HepG2 (cell line): ENCODE measurements around the gene ADAMTS16. TPM values are rescaled to one million over a fixed set of nuclear protein-coding genes. Genes with fewer than 3 reads are reported as not detected.

Experiments
- ATAC-seq: fragments of 200-7000 bp; cut with Tn5 transposase; 3 replicates; pipeline ENCODE4 v1.9.1; 2020; ENCODE audit warnings: mild to moderate bottlenecking, moderate library complexity
- BruUV-seq: library from RNA; stranded (reverse); fragments of 400-500 nt; replicated peaks from 2 replicates; lab custom pipeline; 2021; lab: Mats Ljungman, UMichigan
- CTCF ChIA-PET: fragments of 300-600 bp; formaldehyde crosslinking; extraction: SDS; loops from one replicate; lab custom pipeline; 2021; ENCODE audit warnings: low total read pairs, inconsistent platforms, low intra/inter-chr PET ratio; lab: Yijun Ruan, JAX
- POLR2A ChIA-PET: fragments of 350-600 bp; sonication (Branson Sonifier 250); formaldehyde crosslinking; loops from one replicate; lab custom pipeline; 2020; ENCODE audit warnings: antibody characterized with exemption, inconsistent platforms; lab: Yijun Ruan, JAX
- DNase-seq: peaks from one replicate; pipeline ENCODE4 v3.0.0-alpha.2; 2015; ENCODE audit warnings: low spot score
- FAIRE-seq: peaks from 3 replicates; lab custom pipeline; 2011; peaks lifted over from hg19 to GRCh38; lab: Jason Lieb, UNC
- H2AFZ ChIP-seq: one replicate; pipeline ENCODE4 v1.6.1; 2011; ENCODE audit warnings: low read length, inconsistent platforms
- H3K27ac ChIP-seq: fragments of 300-600 bp; 3 replicates; pipeline ENCODE4 v1.8.0; 2011; ENCODE audit warnings: mixed run types, mild to moderate bottlenecking, mixed read lengths, low read length, inconsistent platforms; ENCODE audit not compliant: insufficient read depth; ENCODE audit errors: extremely low read length
- H3K27me3 ChIP-seq, 2 experiments: fragments of 200-600 bp in 1 of 2; 2 replicates in 1 of 2; 3 replicates in 1 of 2; pipeline versions ENCODE4 v1.6.0 to v1.8.0; 2011; ENCODE audit warnings: low read length in 2 of 2, mild to moderate bottlenecking in 2 of 2, moderate library complexity in 2 of 2, inconsistent platforms in 1 of 2; ENCODE audit not compliant: insufficient read depth in 2 of 2, control insufficient read depth in 1 of 2
- H3K36me3 ChIP-seq, 2 experiments: fragments of 200-600 bp in 1 of 2; replicated peaks in 1 of 2; 2 replicates in 1 of 2; 3 replicates in 1 of 2; pipeline versions ENCODE4 v1.5.1 to v1.8.0; 2011; ENCODE audit warnings: low read length in 2 of 2, inconsistent platforms in 1 of 2; ENCODE audit not compliant: insufficient read depth in 2 of 2, control insufficient read depth in 1 of 2
- H3K4me1 ChIP-seq: 2 replicates; pipeline ENCODE4 v1.5.1; 2012; ENCODE audit warnings: low read length, inconsistent platforms; ENCODE audit not compliant: insufficient read depth
- H3K4me2 ChIP-seq: 2 replicates; pipeline ENCODE4 v1.6.0; 2011; ENCODE audit warnings: low read depth, low read length, inconsistent platforms
- H3K4me3 ChIP-seq, 3 experiments: fragments of 200-600 bp in 1 of 3; sonication (generic), shearing (Covaris generic) in 1 of 3; replicated peaks in 1 of 3; 2 replicates each; pipeline ENCODE4 v1.5.1; 2011 to 2016; ENCODE audit warnings: low read length in 3 of 3, inconsistent platforms in 2 of 3, low read depth in 2 of 3, mild to moderate bottlenecking in 2 of 3, control low read depth in 1 of 3, mixed read lengths in 1 of 3; ENCODE audit not compliant: insufficient read depth in 1 of 3
- H3K79me2 ChIP-seq: one replicate; pipeline ENCODE4 v1.6.1; 2011; ENCODE audit warnings: low read length, inconsistent platforms; ENCODE audit not compliant: insufficient read depth
- H3K9ac ChIP-seq: 2 replicates; pipeline ENCODE4 v1.6.0; 2011; ENCODE audit warnings: mild to moderate bottlenecking, low read depth, low read length, inconsistent platforms; ENCODE audit not compliant: insufficient read depth
- H3K9me3 ChIP-seq: 2 replicates; pipeline ENCODE4 v1.5.1; 2012; ENCODE audit warnings: mild to moderate bottlenecking, low read length
- H4K20me1 ChIP-seq: 2 replicates; pipeline ENCODE4 v1.6.0; 2011; ENCODE audit warnings: inconsistent platforms, mild to moderate bottlenecking, low read length, moderate library complexity; ENCODE audit not compliant: insufficient read depth
- ARID2 ChIP-seq: sonication (generic); formaldehyde crosslinking; IDR thresholded peaks from 2 replicates; pipeline ENCODE4 v1.8.1; 2022; ENCODE audit warnings: mild to moderate bottlenecking, missing genetic modification reagents, borderline replicate concordance
- KDM5B ChIP-seq: sonication (generic); formaldehyde crosslinking; IDR thresholded peaks from 2 replicates; pipeline ENCODE4 v1.4.0; 2020; ENCODE audit warnings: missing genetic modification reagents, mild to moderate bottlenecking, borderline replicate concordance
- MXD1 ChIP-seq: sonication (generic); formaldehyde crosslinking; IDR thresholded peaks from 2 replicates; pipeline ENCODE4 v1.4.0; 2020; ENCODE audit warnings: mild to moderate bottlenecking, missing genetic modification reagents
- NR2C2 ChIP-seq: sonication (generic); formaldehyde crosslinking; IDR thresholded peaks from 2 replicates; pipeline ENCODE4 v1.4.0; 2020; ENCODE audit warnings: missing genetic modification reagents, mild to moderate bottlenecking, moderate library complexity, borderline replicate concordance
- RCOR2 ChIP-seq: IDR thresholded peaks from 2 replicates; pipeline ENCODE4 v1.6.1; 2016; ENCODE audit warnings: missing biosample characterization, missing genetic modification reagents
- SOX13 ChIP-seq, 3 experiments: fragments of 450-650 bp in 1 of 3; sonication (generic) in 1 of 3; formaldehyde crosslinking in 1 of 3; IDR thresholded peaks in 2 of 3; conservative IDR thresholded peaks in 1 of 3; 2 replicates each; pipeline versions ENCODE4 v1.5.0 to v1.6.1; 2016 to 2020; ENCODE audit warnings: antibody characterized with exemption in 1 of 3, mild to moderate bottlenecking in 1 of 3, missing compliant biosample characterization in 1 of 3, missing genetic modification reagents in 1 of 3, moderate library complexity in 1 of 3
- ZIK1 ChIP-seq: sonication (generic); formaldehyde crosslinking; IDR thresholded peaks from 2 replicates; pipeline ENCODE4 v1.5.0; 2020; ENCODE audit warnings: mild to moderate bottlenecking, low read depth, missing genetic modification reagents, borderline replicate concordance
- ZNF17 ChIP-seq: sonication (generic); formaldehyde crosslinking; IDR thresholded peaks from 2 replicates; pipeline ENCODE4 v1.5.0; 2020; ENCODE audit warnings: mild to moderate bottlenecking, missing genetic modification reagents
- ZNF589 ChIP-seq: sonication (generic); formaldehyde crosslinking; conservative IDR thresholded peaks from 2 replicates; pipeline ENCODE4 v1.8.0; 2022; ENCODE audit warnings: mild to moderate bottlenecking, moderate library complexity, missing genetic modification reagents
- WGBS: methylation state at CpG from one replicate; pipeline ENCODE4 v1.1.6; 2017; ENCODE audit warnings: low lambda C conversion rate; 5-methylcytosine and 5-hydroxymethylcytosine counted together
- in situ Hi-C: cut with HindIII; loops from 2 replicates; pipeline ENCODE4 v1.10.0; 2017; ENCODE audit warnings: low pct_unique_long_range_greater_than_20kb; ENCODE audit not compliant: extremely low pct_ligation_motif_present
- intact Hi-C: fragments of 100-400 bp; cut with micrococcal nuclease; formaldehyde crosslinking; loops from one replicate; pipeline ENCODE4 v1.10.0; 2022; ENCODE audit not compliant: unreplicated experiment
- polyA plus RNA-seq, 8 experiments: library from polyadenylated mRNA; depleted of rRNA in 3 of 8; stranded (reverse) in 7 of 8; unstranded in 1 of 8; fragments of >200 nt; fragmentation: Illumina TruSeq in 4 of 8; extraction: Trizol in 4 of 8; gene quantifications; 2 replicates each; pipeline versions ENCODE4 v1.2.1 to v1.2.3, GENCODE V29; 2011 to 2016; ENCODE audit warnings: low read depth in 4 of 8, missing spikeins in 1 of 8, mixed read lengths in 1 of 8; ENCODE audit not compliant: insufficient read depth in 1 of 8
- total RNA-seq, 5 experiments: library from RNA; depleted of rRNA; stranded (reverse); fragments of >200 nt; fragmentation: Illumina TruSeq; extraction: Trizol; gene quantifications; 2 replicates each; pipeline ENCODE4 v1.2.3, GENCODE V29; 2016; ENCODE audit warnings: low read depth in 1 of 5

ADAMTS16 gene
- total and polyA plus RNA-seq, 2 of the 13 experiments (the other 11 are each of a cell fraction or from before 2014, with no cell fraction given): 0.02 to 0.03 TPM

GRCh38 chr5:5164163-5164562 is 24.0 kb downstream of the ADAMTS16 start:
- no peak overlapping the region for H3K9ac ChIP-seq
- 56% methylated on average over 5 of the region's 5 CpGs for WGBS
- no TSS peak for BruUV-seq
- H3K27me3 ChIP-seq: no peaks in the 10 kb centered on the region; a peak in 1 of 5 replicates
- H3K27ac ChIP-seq: no peak overlapping the region
- in situ Hi-C loops (no loop called here), intact Hi-C loops (no loop called here)
- no peak for ATAC-seq
- H4K20me1 ChIP-seq: no peaks in the 10 kb centered on the region
- TF ChIP-seq NR2C2: no peak
- no peak overlapping the region for H3K4me3 ChIP-seq
- POLR2A ChIA-PET: no interaction called here
- no peak for FAIRE-seq
- no peaks in the 10 kb centered on the region for H3K36me3 ChIP-seq
- DNase-seq: no peak
- H3K9me3 ChIP-seq: no peaks in the 10 kb centered on the region
- H3K79me2 ChIP-seq: no peaks in the 10 kb centered on the region
- no peaks in the 10 kb centered on the region for H3K4me1 ChIP-seq
- no peak overlapping the region for H3K4me2 ChIP-seq
- H2AFZ ChIP-seq: no peak overlapping the region
- CTCF ChIA-PET: no interaction called here

GRCh38 chr5:5165541-5166002 is 25.4 kb downstream of the ADAMTS16 start:
- BruUV-seq: no TSS peak
- intact Hi-C loops (no loop called here), in situ Hi-C loops (no loop called here)
- no peak overlapping the region for H3K9ac ChIP-seq
- no peaks in the 10 kb centered on the region; a peak in 1 of 5 replicates for H3K27me3 ChIP-seq
- ChIA-PET POLR2A (no interaction called here), CTCF (no interaction called here)
- H3K36me3 ChIP-seq: no peaks in the 10 kb centered on the region
- no peaks in the 10 kb centered on the region for H3K79me2 ChIP-seq
- no peak overlapping the region for H2AFZ ChIP-seq
- no peak overlapping the region for H3K4me2 ChIP-seq
- DNase-seq: no peak
- FAIRE-seq: no peak
- WGBS: 53% methylated on average over 8 of the region's 9 CpGs
- no peak overlapping the region for H3K4me3 ChIP-seq
- no peak overlapping the region for H3K27ac ChIP-seq
- H3K4me1 ChIP-seq: no peaks in the 10 kb centered on the region
- ATAC-seq: no peak
- H4K20me1 ChIP-seq: no peaks in the 10 kb centered on the region
- no peak for TF ChIP-seq ZIK1
- no peak for TF ChIP-seq KDM5B
- TF ChIP-seq MXD1: no peak
- TF ChIP-seq ZNF17 (CRISPR knock-in tag): no peak
- TF ChIP-seq ZNF589 (CRISPR knock-in tag): no peak
- no peak for TF ChIP-seq ARID2 (CRISPR knock-in tag)
- TF ChIP-seq RCOR2: no peak
- TF ChIP-seq SOX13 (IDR thresholded peaks at IDR 0.05): no peak
- TF ChIP-seq SOX13 (CRISPR knock-in tag; conservative IDR thresholded peaks at IDR 0.05 in 1 of 2, IDR thresholded peaks at IDR 0.05 in 1 of 2): no peak
- no peaks in the 10 kb centered on the region for H3K9me3 ChIP-seq
